Liver (tissue), 3 donors: ENCODE results near the gene FAM234B.

Source experiments
- GABPA ChIP-seq, 2 donors: IDR thresholded peaks in 1 of 2; conservative IDR thresholded peaks in 1 of 2; 2 replicates each; pipeline ENCODE4 v1.6.1; 2016; ENCODE audit warnings: antibody characterized with exemption in 2 of 2, mild to moderate bottlenecking in 1 of 2, moderate library complexity in 1 of 2
- JUND ChIP-seq, 2 donors: IDR thresholded peaks; 2 replicates each; pipeline ENCODE4 v1.6.1; 2016; ENCODE audit warnings: antibody characterized with exemption in 2 of 2
- RAD21 ChIP-seq, 2 donors: IDR thresholded peaks; 2 replicates each; pipeline ENCODE4 v1.6.1; 2016; ENCODE audit warnings: antibody characterized with exemption in 2 of 2, mild to moderate bottlenecking in 2 of 2
- SP1 ChIP-seq: IDR thresholded peaks from 2 replicates; pipeline ENCODE4 v1.6.1; 2018; ENCODE audit warnings: antibody characterized with exemption, mild to moderate bottlenecking
- TAF1 ChIP-seq: conservative IDR thresholded peaks from 2 replicates; pipeline ENCODE4 v1.6.1; 2016; ENCODE audit warnings: antibody characterized with exemption, mild to moderate bottlenecking
- YY1 ChIP-seq: IDR thresholded peaks from 2 replicates; pipeline ENCODE4 v1.6.1; 2016; ENCODE audit warnings: antibody characterized with exemption, mild to moderate bottlenecking
- TF ChIP-seq, protein P1 (sequence below): fragments of 150-350 bp; IDR thresholded peaks from 2 replicates; pipeline ENCODE4 v1.5.1; 2017; ENCODE audit warnings: improper control_type of control experiment, low read depth, low read length; ENCODE audit not compliant: missing input control
- TF ChIP-seq, protein P2 (sequence below): IDR thresholded peaks from 2 replicates; pipeline ENCODE4 v1.6.1; 2016; ENCODE audit warnings: antibody characterized with exemption
- TF ChIP-seq, protein P3 (sequence below): IDR thresholded peaks from 2 replicates; pipeline ENCODE4 v1.6.1; 2016; ENCODE audit warnings: antibody characterized with exemption
- donor health status: healthy.
- donor health status: healthy.

DNA sequence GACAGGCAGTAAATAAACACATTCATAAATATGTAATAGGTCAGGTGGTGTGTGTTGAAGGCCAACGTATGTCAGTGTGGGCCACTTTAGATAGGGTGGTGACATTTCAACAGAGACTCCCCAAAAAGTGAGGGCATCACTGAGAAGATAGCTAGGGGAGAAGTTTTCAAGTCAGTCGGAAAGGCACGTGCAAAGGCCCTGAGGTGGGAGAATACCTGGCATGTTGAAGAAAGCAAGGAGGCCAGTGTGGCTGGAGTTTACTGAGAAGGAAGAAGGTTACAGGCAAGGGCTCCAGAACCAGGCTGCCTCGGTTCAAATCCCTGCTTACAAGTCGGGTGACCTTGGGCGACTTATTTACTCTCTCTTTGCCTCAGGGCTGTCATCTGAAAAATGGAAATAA is 33.1 kb upstream of the FAM234B start:
- TF ChIP-seq, protein P1, sequence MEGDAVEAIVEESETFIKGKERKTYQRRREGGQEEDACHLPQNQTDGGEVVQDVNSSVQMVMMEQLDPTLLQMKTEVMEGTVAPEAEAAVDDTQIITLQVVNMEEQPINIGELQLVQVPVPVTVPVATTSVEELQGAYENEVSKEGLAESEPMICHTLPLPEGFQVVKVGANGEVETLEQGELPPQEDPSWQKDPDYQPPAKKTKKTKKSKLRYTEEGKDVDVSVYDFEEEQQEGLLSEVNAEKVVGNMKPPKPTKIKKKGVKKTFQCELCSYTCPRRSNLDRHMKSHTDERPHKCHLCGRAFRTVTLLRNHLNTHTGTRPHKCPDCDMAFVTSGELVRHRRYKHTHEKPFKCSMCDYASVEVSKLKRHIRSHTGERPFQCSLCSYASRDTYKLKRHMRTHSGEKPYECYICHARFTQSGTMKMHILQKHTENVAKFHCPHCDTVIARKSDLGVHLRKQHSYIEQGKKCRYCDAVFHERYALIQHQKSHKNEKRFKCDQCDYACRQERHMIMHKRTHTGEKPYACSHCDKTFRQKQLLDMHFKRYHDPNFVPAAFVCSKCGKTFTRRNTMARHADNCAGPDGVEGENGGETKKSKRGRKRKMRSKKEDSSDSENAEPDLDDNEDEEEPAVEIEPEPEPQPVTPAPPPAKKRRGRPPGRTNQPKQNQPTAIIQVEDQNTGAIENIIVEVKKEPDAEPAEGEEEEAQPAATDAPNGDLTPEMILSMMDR: no peak
- TF ChIP-seq, protein P2, sequence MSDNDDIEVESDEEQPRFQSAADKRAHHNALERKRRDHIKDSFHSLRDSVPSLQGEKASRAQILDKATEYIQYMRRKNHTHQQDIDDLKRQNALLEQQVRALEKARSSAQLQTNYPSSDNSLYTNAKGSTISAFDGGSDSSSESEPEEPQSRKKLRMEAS: no peak
- no peak for TF ChIP-seq SP1
- TF ChIP-seq GABPA (IDR thresholded peaks at IDR 0.05 in 1 of 2, conservative IDR thresholded peaks at IDR 0.05 in 1 of 2): no peak
- no peak for TF ChIP-seq TAF1
- TF ChIP-seq YY1: no peak
- no peak for TF ChIP-seq RAD21 (IDR thresholded peaks at IDR 0.05)
- TF ChIP-seq JUND (IDR thresholded peaks at IDR 0.05): no peak
- TF ChIP-seq, protein P3, sequence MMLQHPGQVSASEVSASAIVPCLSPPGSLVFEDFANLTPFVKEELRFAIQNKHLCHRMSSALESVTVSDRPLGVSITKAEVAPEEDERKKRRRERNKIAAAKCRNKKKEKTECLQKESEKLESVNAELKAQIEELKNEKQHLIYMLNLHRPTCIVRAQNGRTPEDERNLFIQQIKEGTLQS: no peak
